Esophagus muscularis mucosa (tissue), 4 donors: ENCODE data around the gene FOXL2NB. TPM values are rescaled to one million over a fixed set of nuclear protein-coding genes. Genes with fewer than 3 reads are reported as not detected.

ENCODE experiments used
- DNase-seq: peaks from one replicate; pipeline ENCODE4 v3.0.0-alpha.2; 2017; ENCODE audit errors: extremely low spot score
- H3K27ac ChIP-seq, 4 donors: fragments of 200-600 bp; sonication (generic); replicated peaks in 1 of 4; 1 replicate in 3 of 4; 2 replicates in 1 of 4; pipeline ENCODE4 v1.5.1; 2016 to 2019; ENCODE audit warnings: mild to moderate bottlenecking in 1 of 4
- H3K27me3 ChIP-seq, 4 donors: fragments of 200-600 bp; sonication (generic); one replicate each; pipeline versions ENCODE4 v1.5.1 to v1.6.0; 2016 to 2019
- H3K36me3 ChIP-seq, 4 donors: fragments of 200-600 bp; sonication (generic); one replicate each; pipeline ENCODE4 v1.5.1; 2016 to 2019
- H3K4me1 ChIP-seq, 4 donors: fragments of 200-600 bp; sonication (generic); one replicate each; pipeline ENCODE4 v1.5.1; 2016 to 2019
- H3K4me3 ChIP-seq, 4 donors: fragments of 200-600 bp; sonication (generic); 1 replicate in 2 of 4; 2 replicates in 2 of 4; pipeline ENCODE4 v1.5.1; 2016 to 2019; ENCODE audit warnings: mild to moderate bottlenecking in 4 of 4, moderate library complexity in 1 of 4
- H3K9me3 ChIP-seq, 4 donors: fragments of 200-600 bp; sonication (generic); 1 replicate in 3 of 4; 2 replicates in 1 of 4; pipeline ENCODE4 v1.5.1; 2016 to 2019
- EP300 ChIP-seq: sonication (generic); formaldehyde crosslinking; IDR thresholded peaks from one replicate; pipeline ENCODE4 v1.6.1; 2017; ENCODE audit warnings: antibody characterized with exemption
- POLR2A ChIP-seq: fragments of 450-650 bp; IDR thresholded peaks from one replicate; pipeline ENCODE4 v1.6.1; 2017; ENCODE audit warnings: antibody characterized with exemption, moderate library complexity, mild to moderate bottlenecking, low read depth
- POLR2AphosphoS5 ChIP-seq, 2 donors: sonication (generic); formaldehyde crosslinking; IDR thresholded peaks; one replicate each; pipeline ENCODE4 v1.6.1; 2017; ENCODE audit warnings: antibody characterized with exemption in 2 of 2
- WGBS: methylation state at CpG from one replicate; pipeline ENCODE4 v1.1.5; 2018; 5-methylcytosine and 5-hydroxymethylcytosine counted together
- intact Hi-C: fragments of 100-400 bp; cut with DNase I; formaldehyde crosslinking; loops from one replicate; pipeline ENCODE4 v1.15.1; 2023
- total RNA-seq, 4 donors: library from RNA; depleted of rRNA; stranded (reverse); fragments of >200 nt; gene quantifications; one replicate each; pipeline versions ENCODE4 v1.1.0 to v1.2.1, GENCODE V29; 2016
- TF ChIP-seq, protein P1 (sequence below), 3 experiments: fragments of 200-600 bp in 2 of 3; fragments of 450-650 bp in 1 of 3; sonication (generic) in 2 of 3; IDR thresholded peaks; one replicate each; pipeline ENCODE4 v1.5.1; 2017 to 2019; ENCODE audit warnings: antibody characterized with exemption in 3 of 3, mild to moderate bottlenecking in 2 of 3, moderate library complexity in 1 of 3

The FOXL2NB gene
- total RNA-seq, 4 donors from 2014 or later: not detected

DNA sequence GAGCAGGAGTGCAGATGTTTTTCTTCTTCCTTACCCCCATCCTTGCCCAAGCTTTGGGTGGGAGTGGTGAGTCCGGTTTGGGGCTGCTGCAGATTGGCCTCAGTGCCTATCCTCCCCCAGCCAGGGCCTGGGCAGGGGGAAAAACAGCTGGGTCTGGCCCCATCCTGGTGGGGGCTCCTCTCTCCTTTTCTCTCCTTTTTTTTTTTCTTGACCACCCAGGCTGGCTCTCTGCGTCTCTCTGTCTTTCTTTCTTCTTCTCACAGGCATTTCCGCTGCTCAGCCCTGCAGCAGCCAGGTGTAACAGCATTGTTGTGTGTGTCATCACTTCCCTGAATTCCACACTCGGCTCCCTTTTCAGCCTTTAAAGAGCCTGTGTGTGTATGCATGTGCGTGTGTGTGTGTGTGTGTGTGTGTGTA, 2.0 kb downstream of the FOXL2NB start:
- intact Hi-C loops: no loop called here
- Histone ChIP-seq H3K27me3 (peaks cover 7 to 100% (median 72%) of the 10 kb centered on the region in 4 donors), H3K4me1 (peaks cover 44 to 54% (median 50%) of the 10 kb centered on the region in 4 donors)

GRCh38 chr3:138949445-138950005, 2.5 kb downstream of the FOXL2NB start:
- 10% methylated on average over 12 of the region's 27 CpGs for WGBS
- H3K4me3 ChIP-seq: peak overlapping the region; percentile 44 to 57 (median 46)
- H3K36me3 ChIP-seq: no peaks in the 10 kb centered on the region
- no peak overlapping the region for H3K27ac ChIP-seq
- intact Hi-C loops: no loop called here
- TF ChIP-seq EP300 (no peak), POLR2A (no peak), POLR2AphosphoS5 (IDR thresholded peaks at IDR 0.05) (no peak)
- TF ChIP-seq, protein P1, sequence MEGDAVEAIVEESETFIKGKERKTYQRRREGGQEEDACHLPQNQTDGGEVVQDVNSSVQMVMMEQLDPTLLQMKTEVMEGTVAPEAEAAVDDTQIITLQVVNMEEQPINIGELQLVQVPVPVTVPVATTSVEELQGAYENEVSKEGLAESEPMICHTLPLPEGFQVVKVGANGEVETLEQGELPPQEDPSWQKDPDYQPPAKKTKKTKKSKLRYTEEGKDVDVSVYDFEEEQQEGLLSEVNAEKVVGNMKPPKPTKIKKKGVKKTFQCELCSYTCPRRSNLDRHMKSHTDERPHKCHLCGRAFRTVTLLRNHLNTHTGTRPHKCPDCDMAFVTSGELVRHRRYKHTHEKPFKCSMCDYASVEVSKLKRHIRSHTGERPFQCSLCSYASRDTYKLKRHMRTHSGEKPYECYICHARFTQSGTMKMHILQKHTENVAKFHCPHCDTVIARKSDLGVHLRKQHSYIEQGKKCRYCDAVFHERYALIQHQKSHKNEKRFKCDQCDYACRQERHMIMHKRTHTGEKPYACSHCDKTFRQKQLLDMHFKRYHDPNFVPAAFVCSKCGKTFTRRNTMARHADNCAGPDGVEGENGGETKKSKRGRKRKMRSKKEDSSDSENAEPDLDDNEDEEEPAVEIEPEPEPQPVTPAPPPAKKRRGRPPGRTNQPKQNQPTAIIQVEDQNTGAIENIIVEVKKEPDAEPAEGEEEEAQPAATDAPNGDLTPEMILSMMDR (IDR thresholded peaks at IDR 0.05): no peak
- peaks cover 7 to 100% (median 67%) of the 10 kb centered on the region in 4 donors for H3K27me3 ChIP-seq
- H3K4me1 ChIP-seq: peaks cover 39 to 49% (median 45%) of the 10 kb centered on the region in 4 donors
- DNase-seq: no peak
- H3K9me3 ChIP-seq: no peaks in the 10 kb centered on the region

More for the DNA sequence above, 2.0 kb downstream of the FOXL2NB start:
- Histone ChIP-seq H3K4me3 (no peak overlapping the region), H3K9me3 (no peaks in the 10 kb centered on the region), H3K36me3 (no peaks in the 10 kb centered on the region), H3K27ac (no peak overlapping the region)
- WGBS: 67% methylated on average over 5 of the region's 5 CpGs
- TF ChIP-seq POLR2AphosphoS5 (IDR thresholded peaks at IDR 0.05): no peak
- no peak for TF ChIP-seq EP300
- TF ChIP-seq, protein P1 (IDR thresholded peaks at IDR 0.05): no peak
- TF ChIP-seq POLR2A: no peak
- DNase-seq: no peak

DNA sequence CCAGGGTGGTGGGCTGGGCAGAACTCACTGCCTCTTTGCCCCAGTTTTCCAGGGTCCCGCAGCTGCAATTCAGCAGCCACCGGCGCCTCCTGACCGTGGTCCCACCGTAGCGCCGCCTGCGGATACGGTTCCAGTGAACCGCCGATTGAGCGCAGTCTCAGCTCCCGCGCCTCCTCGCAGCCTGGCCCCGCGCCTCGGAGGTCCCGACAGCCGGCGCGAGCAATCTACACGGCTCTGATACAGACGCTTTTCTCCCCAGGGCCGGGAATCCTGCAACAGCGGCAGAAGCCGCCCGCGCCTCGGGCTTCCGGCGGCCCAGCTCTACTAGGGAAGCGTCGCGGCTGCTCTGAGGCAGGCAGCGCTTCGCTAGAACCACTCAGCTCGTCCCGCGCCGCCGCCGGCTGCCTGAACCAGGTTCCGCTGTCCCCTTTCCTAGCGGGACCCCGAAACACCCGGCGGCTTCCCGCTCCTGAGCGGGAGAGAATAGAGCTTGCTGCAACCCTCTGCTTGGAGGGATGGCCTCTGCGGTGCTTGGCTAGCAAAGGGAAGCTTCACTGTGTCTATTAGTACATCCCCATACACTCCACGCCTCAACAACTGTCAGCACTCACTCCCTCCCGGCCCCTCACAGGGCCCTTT, 3.1 kb downstream of the FOXL2NB start:
- intact Hi-C loops: no loop called here
- TF ChIP-seq POLR2AphosphoS5 (IDR thresholded peaks at IDR 0.05) (no peak), POLR2A (no peak), EP300 (no peak)
- TF ChIP-seq, protein P1 (IDR thresholded peaks at IDR 0.05): no peak
- no peak for DNase-seq
- 4% methylated on average over 15 of the region's 53 CpGs for WGBS
- Histone ChIP-seq H3K27ac (no peak overlapping the region), H3K36me3 (no peaks in the 10 kb centered on the region), H3K4me3 (peak overlapping the region; percentile 44 to 57 (median 46)), H3K9me3 (no peaks in the 10 kb centered on the region), H3K27me3 (peaks cover 7 to 100% (median 61%) of the 10 kb centered on the region in 4 donors), H3K4me1 (peaks cover 33 to 43% (median 39%) of the 10 kb centered on the region in 4 donors)

DNA sequence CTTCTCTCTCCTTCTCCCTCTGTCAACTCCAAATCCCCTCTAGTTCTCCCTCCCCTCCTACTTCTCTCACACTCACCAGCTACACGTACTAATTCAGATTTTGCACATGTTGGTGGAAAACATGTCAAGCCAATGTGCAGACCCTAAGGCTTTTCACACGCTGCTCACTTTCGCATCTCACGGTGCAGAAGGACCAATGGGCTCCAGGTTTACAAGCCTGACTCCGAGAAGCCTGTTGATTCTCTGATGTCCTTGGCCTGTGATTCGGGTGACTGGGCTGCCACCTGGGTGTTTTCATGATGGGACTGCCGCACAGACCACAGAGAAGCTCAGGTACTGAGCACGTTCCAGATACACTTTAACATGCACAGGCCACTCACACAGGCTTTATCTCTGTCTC, 3.7 kb downstream of the FOXL2NB start:
- Histone ChIP-seq H3K27me3 (peaks cover 7 to 100% (median 59%) of the 10 kb centered on the region in 4 donors), H3K27ac (no peak overlapping the region), H3K4me1 (peaks cover 29 to 37% (median 33%) of the 10 kb centered on the region in 4 donors), H3K36me3 (no peaks in the 10 kb centered on the region), H3K4me3 (peak overlapping the region in 3 of 4 donors; percentile 44 to 48 (median 44)), H3K9me3 (no peaks in the 10 kb centered on the region)
- WGBS: 79% methylated on average over 8 of the region's 8 CpGs
- TF ChIP-seq POLR2AphosphoS5 (IDR thresholded peaks at IDR 0.05) (no peak), EP300 (no peak), POLR2A (no peak)
- TF ChIP-seq, protein P1 (IDR thresholded peaks at IDR 0.05): no peak
- no peak for DNase-seq
- intact Hi-C loops: no loop called here
